T-helper 2 cell treated with Interferon-gamma antibody and Interleukin-4, amounts not matched to agents 5 μg/mL and 100 μg/mL, for 36 hours (primary cell): ENCODE data around the gene SERPIND1.
"Not testable (repeated sequence)": the region's sequence is repeated elsewhere in the genome, so short reads cannot be mapped to it uniquely, and the experiment has no call there.

Source experiments
- DNase-seq: peaks from one replicate; pipeline ENCODE4 v3.0.0; 2021; ENCODE audit warnings: low spot score
- H3K27ac Mint-ChIP-seq: one replicate; pipeline ENCODE4 v1.8.0; 2021; ENCODE audit warnings: mild to moderate bottlenecking, mixed read lengths
- H3K27me3 Mint-ChIP-seq: one replicate; pipeline ENCODE4 v1.8.0; 2021; ENCODE audit warnings: low read depth, mixed read lengths
- H3K36me3 Mint-ChIP-seq: one replicate; pipeline ENCODE4 v1.8.0; 2021; ENCODE audit warnings: low read depth, mixed read lengths
- H3K4me1 Mint-ChIP-seq: one replicate; pipeline ENCODE4 v1.8.0; 2021; ENCODE audit warnings: low read depth, mixed read lengths
- H3K4me3 Mint-ChIP-seq: one replicate; pipeline ENCODE4 v1.8.0; 2022; ENCODE audit warnings: mild to moderate bottlenecking, moderate library complexity, mixed read lengths
- H3K9me3 Mint-ChIP-seq: one replicate; pipeline ENCODE4 v1.8.0; 2021; ENCODE audit warnings: mixed read lengths

Gene SERPIND1

DNA sequence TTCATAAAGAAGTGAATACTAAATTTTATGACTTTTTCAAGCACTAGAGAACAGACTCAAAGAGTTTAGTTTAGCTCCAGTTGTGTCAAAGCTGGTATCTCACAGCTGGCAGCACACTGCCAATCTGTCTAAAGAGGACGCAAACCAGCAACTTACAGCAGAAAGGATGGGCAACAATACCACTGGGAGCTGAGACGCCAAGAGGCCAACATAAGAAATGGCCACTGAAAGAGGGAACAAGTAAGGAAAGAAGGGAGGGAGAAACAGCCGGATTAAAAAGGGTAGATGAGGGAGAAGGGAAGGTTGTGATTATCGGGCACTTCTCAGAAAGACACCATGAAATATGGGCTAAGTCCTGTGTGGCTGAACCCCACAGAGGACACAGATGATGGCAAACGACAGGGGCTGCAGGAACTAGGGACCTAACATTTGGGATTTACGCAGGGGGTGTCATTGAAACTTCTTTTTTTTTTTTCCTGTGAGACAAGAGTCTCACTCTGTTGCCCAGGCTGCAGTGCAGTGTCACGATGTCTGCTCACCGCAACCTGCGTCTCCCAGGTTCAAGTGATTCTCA lies 41.7 kb downstream of the SERPIND1 start:
- DNase-seq: no peak
- H3K4me1 Mint-ChIP-seq: peaks cover 10% of the 10 kb centered on the region
- H3K27me3 Mint-ChIP-seq: no peaks in the 10 kb centered on the region
- H3K27ac Mint-ChIP-seq: no peak overlapping the region
- H3K9me3 Mint-ChIP-seq: no peaks in the 10 kb centered on the region
- H3K36me3 Mint-ChIP-seq: peaks cover 51% of the 10 kb centered on the region
- H3K4me3 Mint-ChIP-seq: no peak overlapping the region

DNA sequence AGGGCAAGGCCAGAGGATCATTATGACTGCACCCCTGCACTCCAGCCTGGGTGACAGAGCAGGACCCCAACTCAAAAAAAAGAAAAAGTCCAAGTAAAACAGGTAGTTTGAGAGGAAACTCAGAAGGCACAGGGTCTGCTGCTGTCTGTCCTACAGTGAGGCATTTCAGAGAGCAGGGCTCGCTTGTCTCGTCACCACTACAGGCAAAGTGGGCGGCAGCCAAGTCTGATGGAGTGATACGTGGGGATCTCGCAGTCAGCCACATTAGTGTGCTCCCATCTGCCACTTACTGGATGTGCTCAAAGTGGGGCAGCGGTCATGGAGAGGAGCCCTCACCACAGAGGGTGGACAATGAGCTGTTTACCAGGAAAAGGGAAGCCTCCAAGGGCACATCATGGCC lies 42.6 kb downstream of the SERPIND1 start:
- H3K27me3 Mint-ChIP-seq: no peaks in the 10 kb centered on the region
- no peaks in the 10 kb centered on the region for H3K9me3 Mint-ChIP-seq
- H3K4me3 Mint-ChIP-seq: no peak overlapping the region
- peaks cover 1% of the 10 kb centered on the region for H3K4me1 Mint-ChIP-seq
- H3K36me3 Mint-ChIP-seq: peaks cover 41% of the 10 kb centered on the region
- DNase-seq: no peak
- H3K27ac Mint-ChIP-seq: no peak overlapping the region

DNA sequence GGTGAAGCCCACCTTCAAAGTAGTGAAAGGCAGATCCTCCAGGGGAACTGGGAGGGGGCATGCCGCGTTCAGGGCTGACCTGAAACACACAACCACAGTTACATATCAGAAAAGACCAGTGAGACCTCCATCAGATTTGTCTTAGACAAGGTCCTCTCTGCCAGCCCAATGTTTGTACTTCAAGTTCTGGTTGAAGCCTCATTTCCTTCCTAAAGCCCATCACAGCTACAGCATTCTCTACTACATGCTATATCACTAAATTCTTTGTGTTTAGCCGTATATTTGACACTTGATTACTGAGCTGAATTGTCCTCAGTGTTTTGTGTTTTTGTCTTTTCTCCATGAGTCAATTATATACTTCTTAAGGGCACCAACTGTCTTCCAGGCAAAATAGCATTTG lies 44.6 kb downstream of the SERPIND1 start:
- Mint-ChIP-seq H3K4me3 (no peak overlapping the region), H3K36me3 (peaks cover 30% of the 10 kb centered on the region), H3K4me1 (peaks cover 1% of the 10 kb centered on the region), H3K9me3 (no peaks in the 10 kb centered on the region), H3K27me3 (no peaks in the 10 kb centered on the region), H3K27ac (no peak overlapping the region)
- no peak for DNase-seq

DNA sequence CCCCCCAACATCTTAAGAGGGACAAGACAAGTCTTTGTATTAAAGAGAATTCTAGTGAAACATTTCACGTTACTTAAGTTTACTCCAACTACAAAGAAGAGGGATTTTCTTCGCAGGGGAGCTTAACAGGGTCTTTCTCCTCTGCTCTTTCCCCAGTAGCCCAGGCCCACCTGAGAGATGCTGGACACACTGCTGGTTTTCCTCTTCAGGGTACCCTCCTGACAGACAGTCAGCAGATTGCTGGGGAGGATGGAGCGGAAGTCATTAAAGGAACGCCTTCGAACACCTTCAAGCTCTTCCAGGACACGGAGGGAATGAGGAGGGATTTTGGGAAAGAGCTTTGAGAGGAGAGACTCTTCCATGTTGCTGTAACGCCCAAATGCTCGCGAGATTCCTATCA lies 45.6 kb downstream of the SERPIND1 start:
- Mint-ChIP-seq H3K36me3 (peaks cover 28% of the 10 kb centered on the region), H3K4me1 (no peaks in the 10 kb centered on the region), H3K9me3 (no peaks in the 10 kb centered on the region), H3K27me3 (no peaks in the 10 kb centered on the region), H3K27ac (no peak overlapping the region), H3K4me3 (no peak overlapping the region)
- no peak for DNase-seq

DNA sequence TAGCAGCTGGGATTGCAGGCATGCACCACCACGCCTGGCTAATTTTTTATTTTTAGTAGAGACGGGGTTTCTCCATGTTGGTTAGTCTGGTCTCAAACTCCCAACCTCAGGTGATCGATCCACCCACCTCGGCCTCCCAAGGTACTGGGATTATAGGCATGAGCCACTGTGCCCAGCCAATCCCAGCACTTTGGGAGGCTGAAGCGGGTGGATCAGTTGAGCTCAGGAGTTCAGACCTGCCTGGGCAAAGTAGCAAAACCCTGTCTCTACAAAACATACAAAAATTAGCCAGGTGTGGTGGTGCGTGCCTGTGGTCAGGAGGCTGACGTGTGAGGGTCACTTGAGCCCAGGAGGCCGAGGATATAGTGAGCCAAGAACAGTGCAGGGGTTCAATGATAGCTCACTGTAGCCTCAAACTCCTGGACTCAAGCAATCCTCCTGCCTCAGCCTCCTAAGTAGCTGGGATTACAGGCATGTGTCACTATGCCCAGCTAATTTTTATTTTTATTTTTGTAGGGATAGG lies 47.9 kb downstream of the SERPIND1 start:
- H3K9me3 Mint-ChIP-seq, H3K27ac Mint-ChIP-seq, H3K27me3 Mint-ChIP-seq, H3K4me1 Mint-ChIP-seq, H3K4me3 Mint-ChIP-seq, DNase-seq: not testable (repeated sequence)
- H3K36me3 Mint-ChIP-seq: peaks cover 26% of the 10 kb centered on the region

DNA sequence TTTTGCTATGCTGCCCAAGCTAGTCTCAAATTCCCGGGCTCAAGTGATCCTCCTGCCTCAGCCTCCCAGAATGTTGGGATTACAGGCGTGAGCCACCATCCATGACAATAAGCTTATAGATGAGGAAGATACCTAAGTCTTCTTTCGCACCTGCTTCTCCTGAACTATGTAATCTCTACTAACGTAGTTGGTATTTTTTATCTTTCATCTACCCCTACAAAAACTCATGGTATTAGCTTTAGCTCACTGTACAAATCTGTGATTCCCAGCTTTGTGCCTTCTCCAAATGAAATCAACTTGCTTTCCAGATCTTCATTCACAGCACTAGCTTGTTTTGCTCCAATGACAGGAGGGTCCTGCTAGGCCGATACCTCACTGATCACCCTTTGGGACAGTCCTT lies 48.3 kb downstream of the SERPIND1 start:
- Mint-ChIP-seq H3K9me3 (no peaks in the 10 kb centered on the region), H3K27me3 (no peaks in the 10 kb centered on the region), H3K4me3 (no peak overlapping the region), H3K36me3 (peaks cover 22% of the 10 kb centered on the region), H3K4me1 (no peaks in the 10 kb centered on the region), H3K27ac (no peak overlapping the region)
- DNase-seq: no peak

DNA sequence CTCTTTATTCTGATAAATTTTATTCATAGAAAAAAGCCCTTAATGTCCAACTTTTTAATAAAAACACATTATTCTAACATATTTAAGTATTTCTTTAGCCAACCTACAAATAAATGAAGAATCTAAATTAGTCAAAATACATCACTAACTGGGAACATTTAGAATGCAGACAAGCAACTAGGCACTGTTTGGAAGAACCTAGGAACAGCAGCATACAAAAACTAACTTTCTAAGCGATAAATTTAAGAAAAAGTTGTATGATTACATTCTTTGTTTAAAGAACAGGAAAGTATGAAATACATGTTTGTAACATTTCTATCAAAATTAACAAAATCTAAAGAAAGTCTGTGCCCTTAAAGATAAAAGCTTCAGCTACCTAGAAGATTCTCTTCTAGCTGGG lies 49.4 kb downstream of the SERPIND1 start:
- H3K27me3 Mint-ChIP-seq: no peaks in the 10 kb centered on the region
- no peak for DNase-seq
- no peaks in the 10 kb centered on the region for H3K9me3 Mint-ChIP-seq
- no peak overlapping the region for H3K4me3 Mint-ChIP-seq
- peaks cover 23% of the 10 kb centered on the region for H3K36me3 Mint-ChIP-seq
- no peaks in the 10 kb centered on the region for H3K4me1 Mint-ChIP-seq
- H3K27ac Mint-ChIP-seq: no peak overlapping the region

DNA sequence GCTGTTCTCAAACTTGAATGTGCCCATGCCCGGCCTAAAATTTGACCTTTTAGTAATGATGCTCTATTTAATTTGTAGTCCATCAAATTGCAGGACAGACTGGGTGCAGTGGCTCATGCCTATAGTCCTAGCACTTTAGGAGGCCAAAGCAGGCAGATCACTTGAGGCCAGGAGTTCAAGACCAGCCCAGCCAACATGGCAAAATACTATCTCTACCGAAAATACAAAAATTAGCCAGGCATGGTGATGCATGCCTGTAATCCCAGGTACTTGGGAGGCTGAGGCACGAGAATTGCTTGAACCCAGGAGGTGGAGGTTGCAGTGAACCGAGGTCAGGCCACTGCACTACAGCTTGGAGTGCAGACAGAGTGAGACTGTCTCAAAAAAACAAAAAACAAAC lies 51.3 kb downstream of the SERPIND1 start:
- H3K36me3 Mint-ChIP-seq: peaks cover 28% of the 10 kb centered on the region
- not testable (repeated sequence) for H3K9me3 Mint-ChIP-seq

DNA sequence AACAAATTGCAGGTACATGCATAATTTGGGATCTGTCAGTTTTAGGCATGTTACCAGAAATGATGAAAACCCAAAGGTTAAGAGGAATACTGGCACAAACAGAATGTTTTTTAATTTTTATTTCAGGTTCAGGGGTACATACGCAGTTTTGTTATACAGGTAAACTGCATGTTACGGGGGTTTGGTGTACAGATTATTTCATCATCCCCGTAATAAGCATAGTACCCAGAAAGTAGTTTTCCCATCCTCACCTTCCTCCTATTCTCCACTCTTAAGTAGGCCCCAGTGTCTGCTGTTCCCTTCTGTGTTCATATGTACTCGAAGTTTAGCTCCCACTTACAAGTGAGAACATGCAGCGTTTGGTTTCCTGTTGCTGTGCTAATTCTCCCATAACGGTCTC lies 51.7 kb downstream of the SERPIND1 start:
- H3K27me3 Mint-ChIP-seq: no peaks in the 10 kb centered on the region
- H3K27ac Mint-ChIP-seq: no peak overlapping the region
- no peaks in the 10 kb centered on the region for H3K9me3 Mint-ChIP-seq
- H3K4me3 Mint-ChIP-seq: no peak overlapping the region
- H3K36me3 Mint-ChIP-seq: peaks cover 32% of the 10 kb centered on the region
- H3K4me1 Mint-ChIP-seq: no peaks in the 10 kb centered on the region
- no peak for DNase-seq

More for the DNA sequence above, 51.3 kb downstream of the SERPIND1 start:
- not testable (repeated sequence) for H3K27ac Mint-ChIP-seq, DNase-seq, H3K27me3 Mint-ChIP-seq, H3K4me3 Mint-ChIP-seq, H3K4me1 Mint-ChIP-seq

DNA sequence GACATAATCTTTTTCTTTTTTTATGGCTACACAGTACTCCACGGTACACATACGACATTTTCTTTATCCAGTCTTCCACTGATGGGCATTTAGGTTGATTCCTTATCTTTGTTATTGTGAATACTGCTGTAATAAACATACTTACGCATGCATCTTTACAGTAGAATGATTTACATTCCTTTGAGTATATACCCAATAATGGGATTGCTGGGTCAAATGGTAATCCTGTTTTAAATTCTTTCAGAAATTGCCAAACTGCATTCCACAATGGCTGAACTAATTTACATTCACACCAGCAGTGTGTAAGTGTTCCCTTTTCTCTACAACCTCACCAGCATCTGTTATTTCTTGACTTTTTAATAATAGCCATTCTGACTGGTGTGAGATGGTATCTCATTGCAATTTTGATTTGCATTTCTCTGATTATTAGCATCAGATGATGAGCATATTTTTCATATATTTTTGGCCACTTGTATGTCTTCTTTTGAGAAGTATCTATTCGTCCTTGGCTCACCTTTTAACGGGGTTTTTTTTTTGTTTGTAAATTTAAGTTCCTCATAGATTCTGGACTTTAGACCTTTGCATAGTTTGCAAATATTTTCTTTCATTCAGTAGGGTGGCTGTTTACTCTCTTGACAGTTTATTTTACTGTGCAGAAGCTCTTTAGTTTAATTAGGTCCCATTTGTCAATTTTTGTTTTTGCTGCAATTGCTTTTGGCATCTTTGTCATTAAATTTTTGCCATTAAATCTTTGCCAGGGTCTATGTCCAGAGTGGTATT lies 52.6 kb downstream of the SERPIND1 start:
- H3K36me3 Mint-ChIP-seq: peaks cover 37% of the 10 kb centered on the region
- H3K9me3 Mint-ChIP-seq, H3K4me1 Mint-ChIP-seq, H3K4me3 Mint-ChIP-seq, H3K27ac Mint-ChIP-seq, H3K27me3 Mint-ChIP-seq, DNase-seq: not testable (repeated sequence)

DNA sequence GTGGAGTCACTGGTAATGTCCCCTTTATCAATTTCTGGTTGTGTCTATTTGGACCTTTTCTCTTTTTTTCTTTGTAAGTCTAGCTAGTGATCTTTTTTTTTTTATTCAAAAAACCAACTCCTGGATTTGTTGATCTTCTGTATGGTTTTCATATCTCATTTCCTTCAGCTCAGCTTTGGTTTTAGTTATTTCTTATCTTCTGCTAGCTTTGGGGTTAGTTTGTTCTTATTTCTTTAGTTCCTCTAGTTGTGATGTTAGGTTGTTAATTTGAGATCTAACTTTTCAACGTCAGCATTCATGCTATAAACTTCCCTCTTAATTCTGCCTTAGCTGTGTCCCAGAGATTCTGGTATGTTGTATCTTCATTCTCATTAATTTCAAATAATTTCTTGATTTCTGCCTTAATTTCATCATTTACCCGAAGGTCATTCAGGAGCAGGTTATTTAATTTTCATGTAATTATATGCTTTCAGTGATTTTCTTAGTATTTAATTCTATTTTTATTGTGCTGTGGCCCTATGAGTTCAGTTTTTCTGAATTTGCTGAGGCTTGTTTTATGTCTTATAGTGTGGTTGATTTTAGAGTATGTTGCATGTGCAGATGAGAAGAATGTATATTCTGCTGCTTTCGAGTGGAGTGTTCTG lies 55.7 kb downstream of the SERPIND1 start:
- peaks cover 50% of the 10 kb centered on the region for H3K36me3 Mint-ChIP-seq
- no peak overlapping the region for H3K4me3 Mint-ChIP-seq
- no peaks in the 10 kb centered on the region for H3K9me3 Mint-ChIP-seq
- H3K4me1 Mint-ChIP-seq: no peaks in the 10 kb centered on the region
- no peak overlapping the region for H3K27ac Mint-ChIP-seq
- H3K27me3 Mint-ChIP-seq: no peaks in the 10 kb centered on the region
- no peak for DNase-seq

DNA sequence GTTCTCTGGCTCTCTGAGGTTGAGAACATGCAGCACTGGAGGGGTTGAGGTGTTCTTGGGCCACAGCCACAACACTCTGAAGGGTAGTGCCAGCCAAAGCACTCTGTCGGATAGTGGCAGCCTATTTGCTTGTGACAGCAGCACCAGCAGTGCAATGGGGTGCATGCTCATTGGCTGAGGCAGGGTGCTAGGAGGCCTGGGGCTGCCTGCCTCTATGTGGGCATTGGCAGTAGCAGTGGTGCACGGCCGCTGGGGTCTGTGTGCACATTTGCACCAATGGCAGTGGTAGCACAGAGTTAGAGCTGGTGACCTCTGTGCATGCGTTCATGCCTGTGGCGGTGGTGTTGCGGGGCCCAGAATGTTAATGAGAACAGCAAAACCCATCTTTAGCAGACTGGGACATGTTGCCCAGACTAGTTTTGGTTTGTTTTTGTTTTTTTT lies 59.3 kb downstream of the SERPIND1 start:
- no peak for DNase-seq
- H3K4me3 Mint-ChIP-seq: no peak overlapping the region
- peaks cover 3% of the 10 kb centered on the region for H3K4me1 Mint-ChIP-seq
- peaks cover 42% of the 10 kb centered on the region for H3K36me3 Mint-ChIP-seq
- H3K27me3 Mint-ChIP-seq: no peaks in the 10 kb centered on the region
- H3K27ac Mint-ChIP-seq: no peak overlapping the region
- H3K9me3 Mint-ChIP-seq: no peaks in the 10 kb centered on the region

DNA sequence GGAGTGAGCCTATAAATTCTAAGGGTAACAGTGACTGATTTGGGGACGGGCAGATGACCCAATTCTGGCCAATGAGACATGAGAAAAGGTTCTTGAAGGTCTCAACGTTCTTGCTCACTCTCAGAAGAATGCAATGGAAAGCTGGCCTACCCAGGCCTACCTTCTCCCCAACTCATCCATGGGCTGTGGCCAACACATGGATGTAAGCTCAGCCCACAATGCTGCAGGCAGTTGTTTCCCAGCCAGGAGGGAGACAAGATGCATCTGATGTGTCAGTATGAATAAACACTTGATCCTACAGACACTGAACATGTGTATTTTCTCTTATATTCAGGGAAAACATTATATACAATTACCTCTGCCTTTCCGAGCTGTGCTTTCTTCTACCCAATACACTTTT lies 60.3 kb downstream of the SERPIND1 start:
- H3K27me3 Mint-ChIP-seq: no peaks in the 10 kb centered on the region
- H3K4me1 Mint-ChIP-seq: peaks cover 7% of the 10 kb centered on the region
- H3K27ac Mint-ChIP-seq: no peak overlapping the region
- H3K36me3 Mint-ChIP-seq: peaks cover 35% of the 10 kb centered on the region
- H3K9me3 Mint-ChIP-seq: no peaks in the 10 kb centered on the region
- H3K4me3 Mint-ChIP-seq: no peak overlapping the region
- DNase-seq: no peak

DNA sequence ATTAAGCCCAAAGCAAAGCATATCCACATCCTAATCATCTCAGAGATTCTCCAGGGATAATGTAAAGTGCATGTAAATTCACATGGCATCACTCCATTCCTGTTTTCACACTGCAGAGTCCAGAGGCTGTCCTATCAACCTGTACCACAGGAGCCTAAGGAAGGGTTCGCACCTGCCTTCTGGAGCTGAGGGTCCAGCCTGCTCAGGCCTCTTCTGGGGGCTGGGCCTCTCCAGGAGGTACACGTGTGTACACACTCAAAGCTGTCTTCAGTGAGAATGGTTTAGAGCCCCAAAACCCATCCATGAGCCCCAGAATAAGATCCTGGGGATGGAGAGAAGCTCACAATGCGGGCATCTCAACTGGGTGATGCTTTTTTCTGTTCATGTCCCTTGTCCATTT lies 60.8 kb downstream of the SERPIND1 start:
- Mint-ChIP-seq H3K4me1 (peaks cover 9% of the 10 kb centered on the region), H3K27ac (peak overlapping the region; percentile 31), H3K9me3 (no peaks in the 10 kb centered on the region), H3K27me3 (no peaks in the 10 kb centered on the region), H3K4me3 (no peak overlapping the region), H3K36me3 (peaks cover 33% of the 10 kb centered on the region)
- no peak for DNase-seq
